GM21529 (cell line): ENCODE data around the gene KRTAP10-11.

ENCODE experiments used
- ATAC-seq: cut with Tn5 transposase; IDR thresholded peaks from one replicate; pipeline ENCODE4 v1.9.1; 2021; ENCODE audit not compliant: unreplicated experiment

Gene KRTAP10-11

DNA sequence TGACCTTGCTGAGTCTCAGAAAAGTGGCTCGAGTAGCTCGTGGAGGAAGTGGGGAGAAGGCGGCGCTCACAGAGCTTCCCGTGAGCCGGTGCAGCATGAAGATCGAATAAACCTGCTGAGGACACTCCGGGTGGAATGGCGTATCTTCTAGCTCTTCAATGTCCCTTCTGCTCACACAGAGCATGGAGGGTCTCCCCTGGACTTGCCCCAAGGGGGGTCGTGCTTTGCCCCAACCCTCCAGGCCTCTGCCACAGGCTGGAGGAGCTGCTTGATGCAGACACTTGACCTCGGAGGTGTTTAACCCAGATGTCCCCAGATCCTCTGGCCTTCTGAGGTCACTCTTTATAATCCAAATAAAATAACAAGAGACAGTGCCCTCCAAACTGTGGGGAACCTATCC lies 48.6 kb downstream of the KRTAP10-11 start:
- no peak for ATAC-seq

DNA sequence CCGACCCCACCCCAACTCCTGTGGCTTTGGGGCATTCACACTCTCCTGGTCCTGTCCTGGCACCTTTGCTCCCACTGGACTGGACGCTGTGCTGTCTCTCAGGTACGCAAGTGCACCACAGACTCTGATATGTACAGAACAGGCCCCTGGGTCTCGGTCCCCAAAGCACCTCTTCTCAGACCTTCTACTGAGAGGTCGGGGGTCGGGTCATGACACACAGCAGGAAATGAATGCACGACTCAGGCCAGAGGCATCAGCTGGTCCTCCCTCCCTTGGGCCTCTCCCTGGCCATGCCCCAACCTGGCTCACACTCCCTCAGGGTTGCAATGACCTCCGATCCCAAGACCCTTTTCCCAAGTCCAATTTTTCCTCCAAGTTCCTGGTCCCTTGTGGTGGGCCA lies 49.0 kb downstream of the KRTAP10-11 start:
- ATAC-seq: no peak

DNA sequence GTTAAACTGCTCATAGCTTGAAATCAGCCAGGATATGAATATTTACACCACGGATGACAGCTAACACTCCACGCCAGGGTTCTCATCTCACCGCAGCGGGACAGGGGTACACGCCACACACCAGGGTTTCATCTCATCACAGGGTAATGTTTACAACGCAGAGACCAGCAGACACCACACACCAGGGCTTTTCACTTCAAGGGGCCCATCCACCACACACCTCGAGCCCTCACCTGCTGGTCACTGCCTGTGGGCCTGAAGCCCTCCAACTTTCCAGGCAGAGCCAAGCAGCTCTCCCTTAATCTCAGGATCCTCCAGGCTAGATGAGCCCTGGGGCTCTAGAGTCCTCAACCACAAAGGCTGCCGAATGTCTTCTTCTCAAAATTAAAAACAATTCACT lies 49.4 kb downstream of the KRTAP10-11 start:
- ATAC-seq: no peak

DNA sequence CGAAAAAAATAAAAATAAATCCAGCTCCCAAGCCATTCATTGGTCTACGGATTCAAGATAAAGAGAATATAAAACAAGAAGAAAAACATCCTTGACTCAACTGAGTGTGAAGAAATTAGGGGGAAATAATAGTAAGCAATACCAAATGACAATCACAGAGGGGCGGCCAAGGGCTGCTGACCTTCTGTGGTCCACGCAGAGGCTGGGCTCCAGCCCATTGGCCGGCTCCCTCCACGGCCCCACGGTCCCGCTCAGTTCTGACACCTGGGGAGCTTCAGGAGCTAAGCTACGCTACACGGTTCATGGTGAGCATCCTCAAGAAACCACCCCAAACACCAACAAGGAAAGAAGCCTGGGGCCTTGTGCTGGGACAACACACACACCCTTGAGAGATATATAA lies 50.4 kb downstream of the KRTAP10-11 start:
- ATAC-seq: no peak
